GM13977 (cell line): ENCODE data around the gene LRRN4.
"Not testable (repeated sequence)": the region's sequence is repeated elsewhere in the genome, so short reads cannot be mapped to it uniquely, and the experiment has no call there.

Experiments used
- DNase-seq: peaks from one replicate; pipeline ENCODE4 v3.0.0; 2012; ENCODE audit warnings: low spot score
- CTCF ChIP-seq: IDR thresholded peaks from 2 replicates; pipeline ENCODE4 v1.5.1; 2012; ENCODE audit warnings: mild to moderate bottlenecking, control low read depth; ENCODE audit not compliant: insufficient read depth; ENCODE audit errors: extremely low read depth, missing control alignments
- in situ Hi-C: fragments of 300-500 bp; cut with MboI; formaldehyde crosslinking; loops from one replicate; pipeline ENCODE4 v1.12.0; 2022; ENCODE audit warnings: low sequenced_read_pairs, low pct_unique_long_range_greater_than_20kb, mixed read lengths, inconsistent platforms; ENCODE audit not compliant: unreplicated experiment

The LRRN4 gene

GRCh38 chr20:6055161-6055783 lies 1.4 kb upstream of the LRRN4 start:
- in situ Hi-C loops: no loop called here
- TF ChIP-seq CTCF: no peak
- DNase-seq: no peak

GRCh38 chr20:6054689-6055051 lies 810 bp upstream of the LRRN4 start:
- in situ Hi-C loops, DNase-seq: not testable (repeated sequence)

- TF ChIP-seq CTCF: no peak
- in situ Hi-C loops: no loop called here
- DNase-seq: no peak
These were observed 640 bp downstream of the LRRN4 start for GRCh38 chr20:6053064-6053775.

GRCh38 chr20:6051505-6051904 lies 2.4 kb downstream of the LRRN4 start:
- in situ Hi-C loops: no loop called here
- no peak for TF ChIP-seq CTCF
- DNase-seq: no peak

- TF ChIP-seq CTCF: no peak
- DNase-seq: no peak
- in situ Hi-C loops: no loop called here
These were observed 5.5 kb downstream of the LRRN4 start for GRCh38 chr20:6048391-6048790.

GRCh38 chr20:6046432-6046831 lies 7.4 kb downstream of the LRRN4 start:
- in situ Hi-C loops: no loop called here
- TF ChIP-seq CTCF: no peak
- no peak for DNase-seq

- in situ Hi-C loops: no loop called here
- TF ChIP-seq CTCF: no peak
- DNase-seq: no peak
These were observed 8.3 kb downstream of the LRRN4 start for GRCh38 chr20:6045566-6045965.
